ENCODE data around the gene ATP10B. TPM values are rescaled to one million over a fixed set of nuclear protein-coding genes. Genes with fewer than 3 reads are reported as not detected.

ATP10B gene
- polyA plus RNA-seq, 1 donor from 2014 or later, result 1.9 TPM

GRCh38 chr5:160602744-160603143 is 249.3 kb downstream of the ATP10B start:
- TF ChIP-seq EZH2 (IDR thresholded peaks at IDR 0.05; ENCODE audit: borderline replicate concordance, insufficient read depth, low read length, poor library complexity, severe bottlenecking), result no peak
- TF ChIP-seq SMC3 (conservative IDR thresholded peaks at IDR 0.05; ENCODE audit: poor library complexity), result no peak
- no peak for TF ChIP-seq TAF1 (IDR thresholded peaks at IDR 0.05; ENCODE audit: low read depth)
- Histone ChIP-seq H3K9me3 (ENCODE audit: low read length) (no peaks in the 10 kb centered on the region), H3K4me3 (ENCODE audit: low read length) (no peak overlapping the region)

GRCh38 chr5:160601046-160601445 is 251.0 kb downstream of the ATP10B start:
- H3K9me2 ChIP-seq (ENCODE audit: insufficient read depth, low read length), result no peaks in the 10 kb centered on the region
- no peaks in the 10 kb centered on the region for H4K20me1 ChIP-seq (ENCODE audit: insufficient read depth)
- H3K4me3 ChIP-seq (ENCODE audit: low read length), result no peak overlapping the region
- no peaks in the 10 kb centered on the region for H3K79me2 ChIP-seq (replicated peaks; ENCODE audit: insufficient read depth, low read length)
- no peak overlapping the region for H2AFZ ChIP-seq (ENCODE audit: low read depth, low read length)
- H3K36me3 ChIP-seq (ENCODE audit: insufficient read depth, low read length), result no peaks in the 10 kb centered on the region
- H3K9me3 ChIP-seq (ENCODE audit: low read length), result no peaks in the 10 kb centered on the region
- H3K9ac ChIP-seq (ENCODE audit: low read length), result no peak overlapping the region
- H3K4me2 ChIP-seq (ENCODE audit: low read length), result no peak overlapping the region
- no peak for TF ChIP-seq SMC3 (conservative IDR thresholded peaks at IDR 0.05; ENCODE audit: poor library complexity)
- no peak for TF ChIP-seq RAD21 (conservative IDR thresholded peaks at IDR 0.05)
- no peak for TF ChIP-seq EZH2 (IDR thresholded peaks at IDR 0.05; ENCODE audit: borderline replicate concordance, insufficient read depth, low read length, poor library complexity, severe bottlenecking)
- no peak for TF ChIP-seq EP300 (conservative IDR thresholded peaks at IDR 0.05; ENCODE audit: poor library complexity, severe bottlenecking)
- no peak for TF ChIP-seq CTCF (IDR thresholded peaks at IDR 0.05; ENCODE audit: poor library complexity, severe bottlenecking)
- no peak for TF ChIP-seq POLR2AphosphoS5 (IDR thresholded peaks at IDR 0.05)
- TF ChIP-seq MXI1 (conservative IDR thresholded peaks at IDR 0.05; ENCODE audit: poor library complexity, severe bottlenecking), result no peak
- no peak for TF ChIP-seq TAF1 (IDR thresholded peaks at IDR 0.05; ENCODE audit: low read depth)
- TF ChIP-seq, protein P1, sequence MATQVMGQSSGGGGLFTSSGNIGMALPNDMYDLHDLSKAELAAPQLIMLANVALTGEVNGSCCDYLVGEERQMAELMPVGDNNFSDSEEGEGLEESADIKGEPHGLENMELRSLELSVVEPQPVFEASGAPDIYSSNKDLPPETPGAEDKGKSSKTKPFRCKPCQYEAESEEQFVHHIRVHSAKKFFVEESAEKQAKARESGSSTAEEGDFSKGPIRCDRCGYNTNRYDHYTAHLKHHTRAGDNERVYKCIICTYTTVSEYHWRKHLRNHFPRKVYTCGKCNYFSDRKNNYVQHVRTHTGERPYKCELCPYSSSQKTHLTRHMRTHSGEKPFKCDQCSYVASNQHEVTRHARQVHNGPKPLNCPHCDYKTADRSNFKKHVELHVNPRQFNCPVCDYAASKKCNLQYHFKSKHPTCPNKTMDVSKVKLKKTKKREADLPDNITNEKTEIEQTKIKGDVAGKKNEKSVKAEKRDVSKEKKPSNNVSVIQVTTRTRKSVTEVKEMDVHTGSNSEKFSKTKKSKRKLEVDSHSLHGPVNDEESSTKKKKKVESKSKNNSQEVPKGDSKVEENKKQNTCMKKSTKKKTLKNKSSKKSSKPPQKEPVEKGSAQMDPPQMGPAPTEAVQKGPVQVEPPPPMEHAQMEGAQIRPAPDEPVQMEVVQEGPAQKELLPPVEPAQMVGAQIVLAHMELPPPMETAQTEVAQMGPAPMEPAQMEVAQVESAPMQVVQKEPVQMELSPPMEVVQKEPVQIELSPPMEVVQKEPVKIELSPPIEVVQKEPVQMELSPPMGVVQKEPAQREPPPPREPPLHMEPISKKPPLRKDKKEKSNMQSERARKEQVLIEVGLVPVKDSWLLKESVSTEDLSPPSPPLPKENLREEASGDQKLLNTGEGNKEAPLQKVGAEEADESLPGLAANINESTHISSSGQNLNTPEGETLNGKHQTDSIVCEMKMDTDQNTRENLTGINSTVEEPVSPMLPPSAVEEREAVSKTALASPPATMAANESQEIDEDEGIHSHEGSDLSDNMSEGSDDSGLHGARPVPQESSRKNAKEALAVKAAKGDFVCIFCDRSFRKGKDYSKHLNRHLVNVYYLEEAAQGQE (IDR thresholded peaks at IDR 0.05; ENCODE audit: borderline replicate concordance), result no peak
- no peaks in the 10 kb centered on the region for H3K27me3 ChIP-seq (ENCODE audit: insufficient read depth, low read depth, low read length)
- H3K27ac ChIP-seq (ENCODE audit: low read length), result no peak overlapping the region
- H3F3A ChIP-seq (ENCODE audit: insufficient read depth, low read length, poor library complexity, severe bottlenecking), result no peaks in the 10 kb centered on the region

More at GRCh38 chr5:160602744-160603143, 249.3 kb downstream of the ATP10B start:
- Histone ChIP-seq H3K27ac (ENCODE audit: low read length) (no peak overlapping the region), H3K9ac (ENCODE audit: low read length) (no peak overlapping the region), H3K79me2 (replicated peaks; ENCODE audit: insufficient read depth, low read length) (no peaks in the 10 kb centered on the region), H3F3A (ENCODE audit: insufficient read depth, low read length, poor library complexity, severe bottlenecking) (no peaks in the 10 kb centered on the region), H3K27me3 (ENCODE audit: insufficient read depth, low read depth, low read length) (no peaks in the 10 kb centered on the region), H3K9me2 (ENCODE audit: insufficient read depth, low read length) (no peaks in the 10 kb centered on the region), H2AFZ (ENCODE audit: low read depth, low read length) (no peak overlapping the region), H4K20me1 (ENCODE audit: insufficient read depth) (no peaks in the 10 kb centered on the region), H3K4me2 (ENCODE audit: low read length) (no peak overlapping the region), H3K36me3 (ENCODE audit: insufficient read depth, low read length) (no peaks in the 10 kb centered on the region)

All from neural cell (in vitro differentiated cells).